ENCODE measurements around the gene CDC42SE1. TPM values are rescaled to one million over a fixed set of nuclear protein-coding genes. Genes with fewer than 3 reads are reported as not detected.

CDC42SE1 gene
- polyA plus RNA-seq, 1 donor, result 58.2 TPM

DNA sequence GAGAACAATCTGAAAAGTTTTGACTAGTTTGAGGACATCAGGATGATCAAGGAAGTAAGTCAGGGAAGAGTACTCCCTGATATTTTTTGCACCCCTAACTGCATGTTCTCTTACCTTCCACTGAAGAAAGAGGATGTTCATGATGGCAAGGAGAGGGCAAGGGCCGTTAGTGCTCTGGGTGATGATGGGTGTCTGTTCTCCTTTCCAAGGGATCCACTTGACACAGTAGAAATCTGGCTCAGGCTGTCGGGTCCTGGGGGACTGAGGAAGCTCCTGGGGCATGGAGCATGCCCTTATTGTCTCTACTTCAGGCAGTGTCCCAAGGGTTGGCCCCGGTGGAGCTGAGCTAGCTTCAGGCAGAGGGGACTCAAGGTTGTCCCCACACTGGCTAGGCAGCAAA is 57.4 kb downstream of the CDC42SE1 start:
- no peak overlapping the region for H3K27ac ChIP-seq (ENCODE audit: low read length)
- no CpG with 5 or more reads among the region's 3 CpGs for WGBS (ENCODE audit: insufficient coverage, low lambda C conversion rate)
- H3K36me3 ChIP-seq (ENCODE audit: control insufficient read depth, insufficient read depth, low read length), result peaks cover 46% of the 10 kb centered on the region
- no peak for DNase-seq
- peaks cover 10% of the 10 kb centered on the region for H3K4me1 ChIP-seq (ENCODE audit: control insufficient read depth, insufficient read depth, low read length)
- H3K9me3 ChIP-seq (ENCODE audit: control insufficient read depth, low read depth, low read length), result no peaks in the 10 kb centered on the region
- H3K4me3 ChIP-seq (ENCODE audit: low read length), result no peak overlapping the region
- no peaks in the 10 kb centered on the region for H3K27me3 ChIP-seq (ENCODE audit: control insufficient read depth, insufficient read depth, low read length)

DNA sequence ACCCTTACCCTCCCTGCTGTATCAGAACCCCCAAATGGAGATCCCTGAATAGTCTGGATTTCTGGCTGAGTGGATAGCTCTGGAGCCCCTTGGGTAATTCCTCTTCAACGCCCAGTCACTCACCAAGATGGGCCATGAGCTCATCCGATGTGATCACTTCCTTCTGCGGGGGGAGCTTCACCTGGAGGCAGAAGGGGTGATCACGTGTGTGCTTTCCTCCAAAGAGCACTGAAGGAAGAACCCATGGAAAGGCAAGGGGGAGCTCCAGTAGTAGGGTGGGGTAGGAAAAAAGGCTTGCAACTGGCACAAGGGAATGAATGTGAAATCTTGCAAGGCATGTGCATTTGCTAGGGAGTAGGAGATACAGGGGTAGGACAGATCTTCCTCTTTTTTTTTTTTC is 57.8 kb downstream of the CDC42SE1 start:
- Histone ChIP-seq H3K27me3 (ENCODE audit: control insufficient read depth, insufficient read depth, low read length) (no peaks in the 10 kb centered on the region), H3K27ac (ENCODE audit: low read length) (no peak overlapping the region), H3K36me3 (ENCODE audit: control insufficient read depth, insufficient read depth, low read length) (peaks cover 48% of the 10 kb centered on the region), H3K4me3 (ENCODE audit: low read length) (no peak overlapping the region), H3K4me1 (ENCODE audit: control insufficient read depth, insufficient read depth, low read length) (peaks cover 7% of the 10 kb centered on the region), H3K9me3 (ENCODE audit: control insufficient read depth, low read depth, low read length) (no peaks in the 10 kb centered on the region)
- no peak for DNase-seq
- no CpG with 5 or more reads among the region's 4 CpGs for WGBS (ENCODE audit: insufficient coverage, low lambda C conversion rate)

Other genes with a start within 250 kb of the CDC42SE1 start
- 35.2 TPM for gene ARNT, start 183.0 kb downstream of the CDC42SE1 start, polyA plus RNA-seq
- gene CTXND2, start 172.5 kb downstream of the CDC42SE1 start, polyA plus RNA-seq, result not detected
- gene SETDB1, start 133.3 kb downstream of the CDC42SE1 start, polyA plus RNA-seq, result 56.7 TPM
- 310 TPM for gene CERS2, start 84.8 kb downstream of the CDC42SE1 start, polyA plus RNA-seq
- gene ANXA9, start 77.3 kb downstream of the CDC42SE1 start, polyA plus RNA-seq, result 3.2 TPM
- gene MINDY1, start 52.7 kb downstream of the CDC42SE1 start, polyA plus RNA-seq, result 24.5 TPM
- 25.8 TPM for gene PRUNE1, start 51.2 kb downstream of the CDC42SE1 start, polyA plus RNA-seq
- gene BNIPL, start 23.0 kb downstream of the CDC42SE1 start, polyA plus RNA-seq, result 1.3 TPM
- 7.0 TPM for gene C1orf56, start 11.9 kb downstream of the CDC42SE1 start, polyA plus RNA-seq
- 17.4 TPM for gene MLLT11, start 775 bp upstream of the CDC42SE1 start, polyA plus RNA-seq
- gene GABPB2, start 11.1 kb upstream of the CDC42SE1 start, polyA plus RNA-seq, result 11.6 TPM
- 23.4 TPM for gene SEMA6C, start 87.0 kb upstream of the CDC42SE1 start, polyA plus RNA-seq
- 5.0 TPM for gene TNFAIP8L2, start 97.0 kb upstream of the CDC42SE1 start, polyA plus RNA-seq
- 10.7 TPM for gene LYSMD1, start 106.3 kb upstream of the CDC42SE1 start, polyA plus RNA-seq
- gene SCNM1, start 106.5 kb upstream of the CDC42SE1 start, polyA plus RNA-seq, result 38.7 TPM
- 0.64 TPM for gene TMOD4, start 116.4 kb upstream of the CDC42SE1 start, polyA plus RNA-seq
- gene VPS72, start 130.6 kb upstream of the CDC42SE1 start, polyA plus RNA-seq, result 43.7 TPM
- 32.9 TPM for gene PIP5K1A, start 138.9 kb upstream of the CDC42SE1 start, polyA plus RNA-seq
- 118 TPM for gene PSMD4, start 195.1 kb upstream of the CDC42SE1 start, polyA plus RNA-seq
- 21.3 TPM for gene ZNF687, start 222.7 kb upstream of the CDC42SE1 start, polyA plus RNA-seq